ENCODE measurements around the gene ABLIM3. TPM values are rescaled to one million over a fixed set of nuclear protein-coding genes. Genes with fewer than 3 reads are reported as not detected.

The ABLIM3 gene
- total RNA-seq, 1 donor: 32.8 TPM

DNA sequence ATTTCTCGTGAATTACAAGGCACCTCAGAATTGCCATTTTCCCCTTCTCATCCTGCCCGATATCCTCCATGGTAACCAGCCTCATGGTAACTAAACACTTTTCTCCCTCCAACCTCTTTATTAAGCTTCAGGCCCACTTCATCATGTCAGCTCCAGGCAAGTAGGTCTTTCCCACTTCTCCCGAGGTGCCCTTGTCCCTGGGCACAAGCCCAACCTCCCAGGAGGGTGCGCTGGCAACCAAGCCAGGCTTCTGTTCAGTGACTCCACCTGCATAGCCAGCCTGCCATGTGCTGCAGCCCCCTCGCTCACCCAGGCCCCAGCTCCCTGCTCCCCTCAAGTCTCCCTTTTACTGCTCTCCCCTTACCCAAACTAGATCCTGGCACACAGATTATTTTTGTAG lies 83.0 kb downstream of the ABLIM3 start:
- no peak for DNase-seq (ENCODE audit: low read depth)
- TF ChIP-seq, protein P1, sequence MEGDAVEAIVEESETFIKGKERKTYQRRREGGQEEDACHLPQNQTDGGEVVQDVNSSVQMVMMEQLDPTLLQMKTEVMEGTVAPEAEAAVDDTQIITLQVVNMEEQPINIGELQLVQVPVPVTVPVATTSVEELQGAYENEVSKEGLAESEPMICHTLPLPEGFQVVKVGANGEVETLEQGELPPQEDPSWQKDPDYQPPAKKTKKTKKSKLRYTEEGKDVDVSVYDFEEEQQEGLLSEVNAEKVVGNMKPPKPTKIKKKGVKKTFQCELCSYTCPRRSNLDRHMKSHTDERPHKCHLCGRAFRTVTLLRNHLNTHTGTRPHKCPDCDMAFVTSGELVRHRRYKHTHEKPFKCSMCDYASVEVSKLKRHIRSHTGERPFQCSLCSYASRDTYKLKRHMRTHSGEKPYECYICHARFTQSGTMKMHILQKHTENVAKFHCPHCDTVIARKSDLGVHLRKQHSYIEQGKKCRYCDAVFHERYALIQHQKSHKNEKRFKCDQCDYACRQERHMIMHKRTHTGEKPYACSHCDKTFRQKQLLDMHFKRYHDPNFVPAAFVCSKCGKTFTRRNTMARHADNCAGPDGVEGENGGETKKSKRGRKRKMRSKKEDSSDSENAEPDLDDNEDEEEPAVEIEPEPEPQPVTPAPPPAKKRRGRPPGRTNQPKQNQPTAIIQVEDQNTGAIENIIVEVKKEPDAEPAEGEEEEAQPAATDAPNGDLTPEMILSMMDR (IDR thresholded peaks at IDR 0.05; ENCODE audit: insufficient read depth, low read depth, low read length): no peak
- H3K4me3 ChIP-seq (ENCODE audit: low read depth, low read length): no peak overlapping the region

DNA sequence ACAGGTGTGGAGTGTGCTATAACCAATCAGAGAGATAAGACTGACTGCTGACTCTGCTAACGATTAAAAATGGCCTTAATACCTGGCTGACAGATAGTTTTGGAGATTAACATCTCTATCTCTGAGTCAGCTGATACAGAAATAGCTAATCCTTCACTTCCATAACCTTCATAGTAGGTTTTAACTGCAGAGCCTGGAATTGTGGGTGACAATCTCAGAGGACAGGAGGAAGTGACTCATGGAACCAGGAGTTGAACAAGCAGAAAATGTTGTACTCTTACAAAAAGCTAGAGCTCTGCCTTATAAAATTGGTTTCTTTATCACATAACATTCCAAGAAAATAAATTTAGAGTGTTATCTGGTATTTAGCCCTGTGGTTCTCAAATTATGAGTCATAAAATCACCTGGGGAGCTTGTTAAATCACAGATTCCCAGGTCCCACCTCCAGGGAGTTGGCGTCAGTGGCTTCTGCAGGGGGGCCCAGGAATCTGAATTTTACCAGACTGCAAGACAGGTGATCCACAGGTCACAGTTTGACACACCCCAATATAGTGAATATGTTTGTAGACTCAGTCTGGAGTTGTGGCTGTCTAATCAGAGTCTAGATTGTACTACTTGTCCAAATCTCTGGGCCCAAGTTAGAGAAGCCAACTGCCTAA lies 86.0 kb downstream of the ABLIM3 start:
- H3K4me3 ChIP-seq (ENCODE audit: low read depth, low read length): no peak overlapping the region
- DNase-seq (ENCODE audit: low read depth): peak; percentile 55
- TF ChIP-seq, protein P1 (IDR thresholded peaks at IDR 0.05; ENCODE audit: insufficient read depth, low read depth, low read length): no peak

DNA sequence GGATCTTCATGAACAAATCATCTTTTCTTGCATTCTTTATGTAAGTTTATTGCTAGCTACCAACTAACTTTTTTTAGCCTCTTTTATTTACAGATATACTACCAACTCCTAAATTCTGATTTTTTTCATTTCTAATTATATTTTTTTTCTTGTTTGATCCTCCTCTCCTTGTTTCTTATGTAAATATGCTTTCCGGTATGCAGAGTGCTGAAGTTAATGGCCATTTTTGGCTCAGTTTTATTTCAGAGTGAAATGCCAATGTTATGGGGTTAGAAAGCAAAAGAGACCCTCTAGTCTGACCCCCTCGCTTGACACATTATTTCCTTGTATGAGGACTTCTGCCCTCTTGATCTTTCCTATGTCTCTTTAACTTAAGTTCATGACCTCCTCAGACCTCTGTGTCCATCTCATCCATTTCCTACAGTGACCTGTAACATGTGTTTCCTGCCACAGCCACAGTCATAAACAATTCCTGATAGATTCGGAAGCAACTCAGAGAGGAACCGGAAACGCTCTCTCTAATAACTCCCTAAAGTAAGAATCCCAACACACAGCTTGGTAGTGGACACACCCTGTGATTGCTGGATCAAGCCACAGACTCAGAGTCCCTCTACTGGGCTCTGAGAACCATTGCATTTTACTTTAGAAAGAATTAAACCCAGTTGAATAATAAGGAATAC lies 87.5 kb downstream of the ABLIM3 start:
- TF ChIP-seq, protein P1 (IDR thresholded peaks at IDR 0.05; ENCODE audit: insufficient read depth, low read depth, low read length): peak; percentile 93
- peak; percentile 93 for DNase-seq (ENCODE audit: low read depth)

DNA sequence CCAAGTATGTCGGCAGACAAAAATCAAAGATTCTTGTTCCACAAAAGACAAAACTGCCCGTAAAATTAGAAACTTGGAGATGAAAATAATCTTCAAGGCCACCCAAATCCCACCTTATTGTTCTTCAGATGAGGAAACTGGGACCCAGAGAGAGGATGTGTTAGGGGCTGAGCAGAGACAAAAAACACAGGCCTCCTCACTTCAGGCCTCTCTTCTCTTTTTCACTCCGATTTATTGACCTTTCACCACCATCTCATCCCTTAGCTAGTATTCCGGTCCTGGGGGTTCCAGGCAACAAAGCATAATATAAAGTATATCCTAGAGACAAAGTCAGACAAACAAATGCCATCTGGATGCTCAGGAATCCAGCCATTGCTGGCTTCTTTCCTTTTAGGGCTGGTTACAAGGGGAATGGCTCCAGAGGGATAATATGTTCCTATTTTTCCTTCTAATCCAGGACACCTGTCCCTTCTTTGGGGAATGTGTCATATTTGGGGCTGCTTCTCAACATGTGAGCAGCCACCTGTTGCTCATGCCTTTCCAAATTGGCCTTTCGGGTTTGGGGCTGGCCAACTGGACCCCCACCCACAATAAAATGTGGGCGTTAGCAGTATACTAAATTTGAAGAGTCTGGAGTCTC lies 88.1 kb downstream of the ABLIM3 start:
- DNase-seq (ENCODE audit: low read depth): no peak
- TF ChIP-seq, protein P1 (IDR thresholded peaks at IDR 0.05; ENCODE audit: insufficient read depth, low read depth, low read length): no peak
- H3K4me3 ChIP-seq (ENCODE audit: low read depth, low read length): no peak overlapping the region

More for the DNA sequence above, 87.5 kb downstream of the ABLIM3 start:
- H3K4me3 ChIP-seq (ENCODE audit: low read depth, low read length): no peak overlapping the region

DNA sequence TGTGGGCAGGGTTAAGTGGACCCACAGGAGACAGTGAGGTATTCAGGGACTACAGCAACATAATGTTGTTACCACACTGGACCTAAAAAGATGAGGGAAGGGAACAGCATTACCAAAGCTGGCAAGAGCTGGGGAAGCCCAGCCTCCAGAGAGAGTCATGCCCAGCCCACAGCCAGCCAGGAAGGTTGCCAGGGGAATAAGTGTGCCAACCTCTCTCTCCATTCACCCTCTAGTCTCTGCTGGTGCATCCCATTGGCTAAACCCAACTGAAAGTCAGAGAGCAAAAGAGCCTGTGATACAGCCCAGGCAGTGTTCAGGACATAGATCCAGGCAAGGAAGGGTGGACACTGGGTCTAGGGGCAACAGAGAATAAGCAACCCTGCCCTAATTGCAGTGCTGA lies 94.5 kb downstream of the ABLIM3 start:
- H3K4me3 ChIP-seq (ENCODE audit: low read depth, low read length): no peak overlapping the region
- TF ChIP-seq, protein P1 (IDR thresholded peaks at IDR 0.05; ENCODE audit: insufficient read depth, low read depth, low read length): no peak
- DNase-seq (ENCODE audit: low read depth): no peak

DNA sequence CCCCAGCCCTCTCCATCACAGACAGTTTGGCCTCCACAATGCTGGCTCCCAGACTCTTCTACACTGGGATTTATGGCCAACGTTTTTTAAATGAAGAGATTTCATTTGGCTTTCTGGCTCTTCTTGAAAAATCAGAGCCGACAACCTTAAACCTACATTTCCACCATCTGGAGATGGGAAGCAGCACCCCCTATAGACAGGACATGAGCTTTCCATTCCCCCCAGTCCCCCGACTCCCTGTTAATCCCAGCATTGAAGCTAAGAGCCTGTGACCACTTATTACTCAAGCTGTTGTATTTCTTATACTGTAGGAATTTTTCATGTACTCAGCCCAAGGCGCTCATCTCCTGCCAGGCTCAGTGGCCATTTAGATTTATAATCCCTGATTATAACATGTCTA lies 96.4 kb downstream of the ABLIM3 start:
- no peak for DNase-seq (ENCODE audit: low read depth)
- no peak overlapping the region for H3K4me3 ChIP-seq (ENCODE audit: low read depth, low read length)
- TF ChIP-seq, protein P1 (IDR thresholded peaks at IDR 0.05; ENCODE audit: insufficient read depth, low read depth, low read length): peak; percentile 37

All from fibroblast of villous mesenchyme (primary cell).